H1 (cell line): ENCODE results near the gene ALS2CL. TPM values are rescaled to one million over a fixed set of nuclear protein-coding genes. Genes with fewer than 3 reads are reported as not detected.

Source experiments
- CTCF ChIA-PET: fragments of 300-600 bp; sonication (Branson Sonifier 250); formaldehyde crosslinking; loops from one replicate; lab custom pipeline; 2021; ENCODE audit not compliant: partially characterized antibody; lab: Charles Lee
- POLR2A ChIA-PET: fragments of 300-600 bp; sonication (Branson Sonifier 250); formaldehyde crosslinking; loops from one replicate; lab custom pipeline; 2021; ENCODE audit warnings: inconsistent platforms; ENCODE audit not compliant: partially characterized antibody; lab: Charles Lee
- DNase-seq, 2 experiments: peaks; one replicate each; pipeline versions ENCODE4 v3.0.0 to v3.0.0-alpha.2; 2010 to 2022; ENCODE audit warnings: low spot score in 2 of 2, low read depth in 1 of 2, mixed read lengths in 1 of 2
- FAIRE-seq: peaks from 2 replicates; lab custom pipeline; 2011; peaks lifted over from hg19 to GRCh38; lab: Jason Lieb, UNC
- H2AFZ ChIP-seq: 2 replicates; pipeline ENCODE4 v1.8.1; 2012; ENCODE audit warnings: low read length, inconsistent platforms
- H2AK5ac ChIP-seq: 2 replicates; pipeline ENCODE4 v1.6.1; 2013; ENCODE audit warnings: low read depth, low read length
- H2BK120ac ChIP-seq: replicated peaks from 2 replicates; pipeline ENCODE3; 2013; ENCODE audit warnings: low read depth, low read length, inconsistent platforms
- H2BK12ac ChIP-seq: 2 replicates; pipeline ENCODE4 v1.6.1; 2013; ENCODE audit warnings: low read depth, low read length
- H2BK15ac ChIP-seq: 2 replicates; pipeline ENCODE4 v1.6.1; 2013; ENCODE audit warnings: low read length
- H2BK20ac ChIP-seq: 2 replicates; pipeline ENCODE4 v1.6.1; 2013; ENCODE audit warnings: low read length
- H2BK5ac ChIP-seq: 2 replicates; pipeline ENCODE4 v1.6.1; 2013; ENCODE audit warnings: low read depth, low read length
- H3K14ac ChIP-seq: 2 replicates; pipeline ENCODE4 v1.6.1; 2013; ENCODE audit warnings: inconsistent platforms; ENCODE audit not compliant: insufficient read length
- H3K18ac ChIP-seq: 2 replicates; pipeline ENCODE4 v1.6.1; 2013; ENCODE audit warnings: low read length; ENCODE audit errors: extremely low read depth
- H3K23ac ChIP-seq: 2 replicates; pipeline ENCODE4 v1.6.1; 2013; ENCODE audit warnings: inconsistent platforms; ENCODE audit not compliant: insufficient read length
- H3K23me2 ChIP-seq: 2 replicates; pipeline ENCODE4 v1.6.1; 2013; ENCODE audit warnings: low read depth, low read length
- H3K27ac ChIP-seq: 2 replicates; pipeline ENCODE4 v1.6.1; 2011; ENCODE audit warnings: low read depth, low read length, inconsistent platforms
- H3K27me3 ChIP-seq, 4 experiments: replicated peaks in 1 of 4; 1 replicate in 1 of 4; 2 replicates in 3 of 4; pipeline versions ENCODE4 v1.6.1 to v1.8.1; 2011 to 2013; ENCODE audit warnings: low read length in 3 of 4, mild to moderate bottlenecking in 3 of 4, inconsistent platforms in 2 of 4, mixed read lengths in 2 of 4, moderate library complexity in 1 of 4; ENCODE audit not compliant: control insufficient read depth in 3 of 4, insufficient read depth in 3 of 4; ENCODE audit errors: extremely low read depth in 1 of 4
- H3K36me3 ChIP-seq, 4 experiments: 2 replicates each; pipeline versions ENCODE4 v1.6.1 to v1.8.1; 2011 to 2013; ENCODE audit warnings: mild to moderate bottlenecking in 4 of 4, low read length in 3 of 4, moderate library complexity in 2 of 4, control low read depth in 1 of 4, inconsistent platforms in 1 of 4; ENCODE audit not compliant: insufficient read depth in 4 of 4, control insufficient read depth in 2 of 4
- H3K4ac ChIP-seq: replicated peaks from 2 replicates; pipeline ENCODE3; 2013; ENCODE audit warnings: low read length, low read depth, mixed read lengths, inconsistent platforms; ENCODE audit not compliant: insufficient read length
- H3K4me1 ChIP-seq, 4 experiments: replicated peaks in 1 of 4; 1 replicate in 1 of 4; 2 replicates in 3 of 4; pipeline versions ENCODE4 v1.6.1 to v1.8.1; 2011 to 2013; ENCODE audit warnings: low read length in 3 of 4, inconsistent platforms in 2 of 4, mixed read lengths in 1 of 4; ENCODE audit not compliant: insufficient read depth in 4 of 4, control insufficient read depth in 3 of 4
- H3K4me2 ChIP-seq, 2 experiments: 2 replicates each; pipeline versions ENCODE4 v1.6.1 to v1.8.1; 2011 to 2013; ENCODE audit warnings: low read depth in 2 of 2, low read length in 2 of 2, control low read depth in 1 of 2, inconsistent platforms in 1 of 2, mild to moderate bottlenecking in 1 of 2; ENCODE audit not compliant: insufficient read depth in 1 of 2
- H3K4me3 ChIP-seq, 4 experiments: fragments of 200-600, 300-600 bp in 1 of 4; sonication (generic), shearing (Covaris generic), sonication (Bioruptor Twin) in 1 of 4; 2 replicates each; pipeline versions ENCODE4 v1.5.1 to v1.8.1; 2011 to 2016; ENCODE audit warnings: low read length in 4 of 4, low read depth in 3 of 4, control low read depth in 2 of 4, inconsistent platforms in 2 of 4, mild to moderate bottlenecking in 2 of 4, mixed read lengths in 1 of 4, moderate library complexity in 1 of 4; ENCODE audit not compliant: insufficient read depth in 2 of 4; ENCODE audit errors: extremely low read depth in 1 of 4
- H3K56ac ChIP-seq: replicated peaks from 2 replicates; pipeline ENCODE3; 2013; ENCODE audit warnings: low read depth, mild to moderate bottlenecking, mixed read lengths, low read length, inconsistent platforms; ENCODE audit not compliant: insufficient read length
- H3K79me1 ChIP-seq: 2 replicates; pipeline ENCODE4 v1.6.1; 2013; ENCODE audit warnings: low read depth, low read length, control low read depth
- H3K79me2 ChIP-seq, 2 experiments: 2 replicates each; pipeline versions ENCODE4 v1.6.1 to v1.8.1; 2012 to 2013; ENCODE audit warnings: low read length in 2 of 2, mild to moderate bottlenecking in 2 of 2, inconsistent platforms in 1 of 2; ENCODE audit not compliant: insufficient read depth in 2 of 2, control insufficient read depth in 1 of 2
- H3K9ac ChIP-seq, 4 experiments: replicated peaks in 1 of 4; 1 replicate in 1 of 4; 2 replicates in 3 of 4; pipeline versions ENCODE4 v1.6.1 to v1.8.1; 2011 to 2013; ENCODE audit warnings: low read depth in 3 of 4, low read length in 3 of 4, control low read depth in 2 of 4, mild to moderate bottlenecking in 2 of 4, moderate library complexity in 2 of 4, inconsistent platforms in 1 of 4; ENCODE audit errors: extremely low read depth in 1 of 4
- H3K9me3 ChIP-seq, 2 experiments: 2 replicates each; pipeline versions ENCODE4 v1.6.1 to v1.8.1; 2012 to 2013; ENCODE audit warnings: mild to moderate bottlenecking in 2 of 2, moderate library complexity in 2 of 2, control low read depth in 1 of 2, inconsistent platforms in 1 of 2, low read depth in 1 of 2, low read length in 1 of 2, mixed read lengths in 1 of 2; ENCODE audit not compliant: insufficient read depth in 2 of 2
- H4K20me1 ChIP-seq, 2 experiments: replicated peaks in 1 of 2; 2 replicates each; pipeline versions ENCODE3 to v1.8.1; 2011 to 2013; ENCODE audit warnings: inconsistent platforms in 2 of 2, low read length in 2 of 2, mild to moderate bottlenecking in 1 of 2; ENCODE audit not compliant: insufficient read depth in 2 of 2, control insufficient read depth in 1 of 2
- H4K5ac ChIP-seq: 2 replicates; pipeline ENCODE4 v1.6.1; 2013; ENCODE audit warnings: low read length, low read depth, mixed read lengths, inconsistent platforms; ENCODE audit not compliant: insufficient read length
- H4K8ac ChIP-seq: 2 replicates; pipeline ENCODE4 v1.8.0; 2013; ENCODE audit warnings: mild to moderate bottlenecking, moderate library complexity, low read length, inconsistent platforms; ENCODE audit not compliant: insufficient read depth; ENCODE audit errors: extremely low read depth
- H4K91ac ChIP-seq: replicated peaks from 2 replicates; pipeline ENCODE3; 2013; ENCODE audit warnings: low read length, mixed read lengths, inconsistent platforms; ENCODE audit not compliant: insufficient read length
- CTBP2 ChIP-seq: IDR thresholded peaks from 2 replicates; pipeline ENCODE4 v1.7.0; 2011; ENCODE audit warnings: borderline replicate concordance, mild to moderate bottlenecking, moderate library complexity, mixed read lengths, low read length; ENCODE audit not compliant: insufficient read depth, insufficient read length
- EZH2 ChIP-seq: fragments of 200-600 bp; sonication (generic); IDR thresholded peaks from 2 replicates; pipeline ENCODE4 v1.7.1; 2012; ENCODE audit warnings: low read depth, mild to moderate bottlenecking, moderate library complexity, low read length, inconsistent platforms; ENCODE audit not compliant: severe bottlenecking
- MAFK ChIP-seq: IDR thresholded peaks from 2 replicates; pipeline ENCODE4 v1.6.1; 2012; ENCODE audit warnings: low read depth, mild to moderate bottlenecking, improper control_type of control experiment, low read length
- POLR2AphosphoS5 ChIP-seq: IDR thresholded peaks from 2 replicates; pipeline ENCODE4 v1.6.1; 2011; ENCODE audit warnings: low read depth, low read length
- RFX5 ChIP-seq: IDR thresholded peaks from 2 replicates; pipeline ENCODE4 v1.6.1; 2011; ENCODE audit warnings: low read depth, low read length, improper control_type of control experiment, borderline replicate concordance
- SP1 ChIP-seq: IDR thresholded peaks from 2 replicates; pipeline ENCODE4 v1.6.1; 2011; ENCODE audit warnings: low read depth, low read length
- WGBS, 2 experiments: shearing (Covaris generic) in 1 of 2; methylation state at CpG; one replicate each; pipeline versions ENCODE4 v1.1.6 to v1.1.7; 2013 to 2015; ENCODE audit warnings: low lambda C conversion rate in 2 of 2, mixed read lengths in 2 of 2, inconsistent platforms in 1 of 2, low coverage in 1 of 2, missing lambda C conversion rate in 1 of 2; ENCODE audit not compliant: insufficient replicate concordance in 2 of 2, insufficient coverage in 1 of 2, insufficient read length in 1 of 2; ENCODE audit errors: extremely low coverage in 1 of 2, missing lambda C conversion rate in 1 of 2; 5-methylcytosine and 5-hydroxymethylcytosine counted together
- polyA plus RNA-seq, 7 experiments: library from polyadenylated mRNA; depleted of rRNA in 3 of 7; stranded (reverse) in 5 of 7; unstranded in 2 of 7; fragments of >200 nt in 5 of 7; fragments of 200-250 nt in 2 of 7; gene quantifications; 1 replicate in 5 of 7; 2 replicates in 1 of 7; 4 replicates in 1 of 7; pipeline versions ENCODE4 v1.2.1 to v1.2.3, GENCODE V29; 2011 to 2013; ENCODE audit warnings: missing spikeins in 2 of 7, mixed read lengths in 2 of 7
- total RNA-seq: library from RNA; stranded (reverse); fragmentation: NEBNext Ultra II Directional; extraction: Animal tissue kit (Norgen Biotek cat#: 25700); gene quantifications from 2 replicates; pipeline ENCODE4 v1.2.1, GENCODE V29; 2021

Gene ALS2CL
- total and polyA plus RNA-seq, 2 of the 8 experiments (the other 6 are each of a cell fraction or from before 2014, with no cell fraction given) = 4.8 to 5.4 TPM

GRCh38 chr3:46711305-46711704, 17.8 kb upstream of the ALS2CL start:
- H3K4me1 ChIP-seq = peaks cover 0 to 6% (median 0%) of the 10 kb centered on the region in 4 experiments; a peak in 1 of 7 replicates
- no peak overlapping the region for H4K91ac ChIP-seq
- no peaks in the 10 kb centered on the region for H3K23me2 ChIP-seq
- no peaks in the 10 kb centered on the region for H3K79me2 ChIP-seq
- no peak overlapping the region for H2BK20ac ChIP-seq
- no peak for TF ChIP-seq CTBP2
- no peak for TF ChIP-seq EZH2
- TF ChIP-seq MAFK = no peak
- TF ChIP-seq POLR2AphosphoS5 = no peak
- no peak for TF ChIP-seq RFX5
- no peak for TF ChIP-seq SP1
- DNase-seq (no peak), FAIRE-seq (no peak)
- WGBS, 2 experiments = 82% methylated on average over 2 of the region's 2 CpGs; no CpG with 5 or more reads in 1 of the 2 experiments
- H3K79me1 ChIP-seq = no peaks in the 10 kb centered on the region
- H3K9me3 ChIP-seq = no peaks in the 10 kb centered on the region
- ChIA-PET CTCF (interaction anchor here (0.9 to 6.5 kb wide), 7 partner anchors 16 to 405 kb away, joined by 3 to 91 read pairs (median 4); no protein-coding TSS in a partner anchor), POLR2A (no interaction called here)
- H4K8ac ChIP-seq = no peak overlapping the region
- no peak overlapping the region for H3K4me3 ChIP-seq
- no peak overlapping the region for H2AK5ac ChIP-seq
- no peak overlapping the region for H3K23ac ChIP-seq
- H3K4me2 ChIP-seq = no peak overlapping the region
- no peak overlapping the region for H3K56ac ChIP-seq
- no peak overlapping the region for H2BK120ac ChIP-seq
- H4K5ac ChIP-seq = no peak overlapping the region
- H3K36me3 ChIP-seq = no peaks in the 10 kb centered on the region
- no peak overlapping the region for H2BK15ac ChIP-seq
- H2BK5ac ChIP-seq = no peak overlapping the region
- H2BK12ac ChIP-seq = no peak overlapping the region
- no peak overlapping the region for H3K14ac ChIP-seq
- no peak overlapping the region for H3K18ac ChIP-seq
- no peak overlapping the region for H3K4ac ChIP-seq
- H3K9ac ChIP-seq = no peak overlapping the region
- H3K27me3 ChIP-seq = no peaks in the 10 kb centered on the region; a peak in 2 of 7 replicates
- no peak overlapping the region for H3K27ac ChIP-seq
- peaks cover 0 to 3% of the 10 kb centered on the region in 2 experiments for H4K20me1 ChIP-seq
- no peak overlapping the region for H2AFZ ChIP-seq
